Measurements from ENCODE around the gene RRAGC.
A peak's percentile ranks its signal among the peaks of the same experiment; 100 is the strongest.

The RRAGC gene

DNA sequence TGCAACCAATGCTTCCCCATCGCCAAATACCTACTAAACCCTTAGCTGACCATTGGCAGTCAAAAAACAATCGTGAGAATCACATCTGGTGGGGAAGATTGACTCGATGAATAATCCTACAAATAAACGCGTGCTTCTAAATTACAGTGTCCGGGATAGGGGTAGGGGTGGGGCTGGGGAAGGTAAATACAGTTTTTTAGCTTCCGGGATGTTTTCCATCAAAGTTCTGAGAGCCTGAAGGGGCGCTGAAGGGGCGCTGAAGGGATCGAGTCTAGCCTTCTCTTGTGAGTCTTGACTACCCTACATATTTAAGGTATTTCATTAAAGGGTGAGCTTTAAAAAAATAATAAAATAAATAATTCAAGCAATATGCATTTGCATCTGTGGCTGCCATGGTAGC, 40.5 kb downstream of the RRAGC start:
- no CpG with 5 or more reads among the region's 10 CpGs for WGBS (ENCODE audit: extremely low coverage, insufficient coverage, low lambda C conversion rate)
- Histone ChIP-seq H3K79me1 (ENCODE audit: low read length) (no peaks in the 10 kb centered on the region), H3K4ac (ENCODE audit: low read depth, low read length) (no peak overlapping the region), H3K4me2 (ENCODE audit: low read length) (peak overlapping the region; percentile 96), H4K5ac (ENCODE audit: low read length) (no peak overlapping the region), H2BK120ac (ENCODE audit: low read depth, low read length) (no peak overlapping the region), H3K4me1 (ENCODE audit: control insufficient read depth, low read depth, low read length) (no peaks in the 10 kb centered on the region), H3K27me3 (ENCODE audit: insufficient read depth, low read length, poor library complexity) (no peaks in the 10 kb centered on the region), H2AK5ac (ENCODE audit: low read length) (no peak overlapping the region), H3K18ac (ENCODE audit: low read length) (no peak overlapping the region), H3K4me3 (ENCODE audit: low read length) (no peak overlapping the region), H2BK15ac (replicated peaks; ENCODE audit: low read depth) (no peak overlapping the region), H3K36me3 (ENCODE audit: control insufficient read depth, insufficient read depth, low read length) (no peaks in the 10 kb centered on the region), H3K27ac (ENCODE audit: low read depth, low read length) (no peak overlapping the region), H3K56ac (ENCODE audit: low read length) (peak overlapping the region; percentile 90), H4K8ac (ENCODE audit: low read depth, low read length) (no peak overlapping the region), H3K9ac (ENCODE audit: low read length) (peak overlapping the region; percentile 62), H2BK5ac (ENCODE audit: low read length) (no peak overlapping the region), H3K23ac (ENCODE audit: low read length) (no peak overlapping the region), H3K79me2 (ENCODE audit: control insufficient read depth, insufficient read depth, low read length) (no peaks in the 10 kb centered on the region)
- peak; percentile 38 for DNase-seq

DNA sequence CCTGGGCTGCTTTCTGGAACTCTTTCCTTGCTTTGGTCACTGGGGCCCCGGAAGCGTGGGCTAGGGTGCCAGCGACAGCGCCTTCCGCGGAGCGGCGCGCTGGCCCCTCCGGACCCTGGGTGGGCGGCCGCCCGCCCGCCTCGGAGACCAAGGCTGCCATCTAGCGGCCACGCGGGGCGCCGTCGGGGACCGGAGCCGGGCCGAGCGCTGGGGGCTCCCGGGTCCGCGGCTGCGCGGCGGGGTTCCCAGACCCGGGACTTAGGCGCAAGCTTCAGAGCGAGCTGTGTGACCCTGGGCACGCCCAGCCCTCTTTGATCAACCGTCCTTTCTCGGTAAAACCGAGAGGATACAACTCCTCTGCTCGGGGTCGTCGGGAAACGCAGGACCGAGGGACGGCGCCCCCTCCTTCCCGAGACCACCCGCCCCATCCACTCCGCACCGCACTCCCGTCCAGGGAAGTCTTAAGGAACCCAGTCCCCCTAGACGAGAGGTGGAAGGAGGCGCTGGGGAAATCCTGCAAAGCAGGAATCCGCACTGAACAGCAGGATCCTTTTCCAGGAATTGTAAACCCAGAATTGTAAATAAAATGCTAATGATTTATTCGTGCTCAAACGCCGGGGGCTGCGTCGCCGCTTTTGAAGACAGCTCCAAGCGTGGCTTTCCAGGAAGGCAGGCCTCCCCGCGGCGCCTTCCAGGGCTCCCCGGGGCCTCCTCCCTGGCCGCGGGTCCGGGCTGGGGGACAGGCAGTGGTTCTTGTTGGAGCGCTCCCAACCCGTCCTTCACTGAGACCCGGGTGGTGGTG, 41.2 kb downstream of the RRAGC start:
- no CpG with 5 or more reads among the region's 70 CpGs for WGBS (ENCODE audit: extremely low coverage, insufficient coverage, low lambda C conversion rate)
- Histone ChIP-seq H2BK120ac (ENCODE audit: low read depth, low read length) (no peak overlapping the region), H2AK5ac (ENCODE audit: low read length) (no peak overlapping the region), H3K56ac (ENCODE audit: low read length) (peak overlapping the region; percentile 90), H4K5ac (ENCODE audit: low read length) (no peak overlapping the region), H3K9ac (ENCODE audit: low read length) (peak overlapping the region; percentile 65), H3K23ac (ENCODE audit: low read length) (no peak overlapping the region), H3K36me3 (ENCODE audit: control insufficient read depth, insufficient read depth, low read length) (no peaks in the 10 kb centered on the region), H2BK5ac (ENCODE audit: low read length) (no peak overlapping the region), H3K79me1 (ENCODE audit: low read length) (no peaks in the 10 kb centered on the region), H2BK15ac (replicated peaks; ENCODE audit: low read depth) (peak overlapping the region; percentile 15), H3K4me2 (ENCODE audit: low read length) (peak overlapping the region; percentile 96), H4K8ac (ENCODE audit: low read depth, low read length) (no peak overlapping the region), H3K4me1 (ENCODE audit: control insufficient read depth, low read depth, low read length) (no peaks in the 10 kb centered on the region), H3K79me2 (ENCODE audit: control insufficient read depth, insufficient read depth, low read length) (no peaks in the 10 kb centered on the region), H3K27ac (ENCODE audit: low read depth, low read length) (peak overlapping the region; percentile 42), H3K18ac (ENCODE audit: low read length) (peak overlapping the region; percentile 4), H3K27me3 (ENCODE audit: insufficient read depth, low read length, poor library complexity) (no peaks in the 10 kb centered on the region), H3K4ac (ENCODE audit: low read depth, low read length) (no peak overlapping the region), H3K4me3 (ENCODE audit: low read length) (peak overlapping the region; percentile 44)
- peak; percentile 58 for DNase-seq

DNA sequence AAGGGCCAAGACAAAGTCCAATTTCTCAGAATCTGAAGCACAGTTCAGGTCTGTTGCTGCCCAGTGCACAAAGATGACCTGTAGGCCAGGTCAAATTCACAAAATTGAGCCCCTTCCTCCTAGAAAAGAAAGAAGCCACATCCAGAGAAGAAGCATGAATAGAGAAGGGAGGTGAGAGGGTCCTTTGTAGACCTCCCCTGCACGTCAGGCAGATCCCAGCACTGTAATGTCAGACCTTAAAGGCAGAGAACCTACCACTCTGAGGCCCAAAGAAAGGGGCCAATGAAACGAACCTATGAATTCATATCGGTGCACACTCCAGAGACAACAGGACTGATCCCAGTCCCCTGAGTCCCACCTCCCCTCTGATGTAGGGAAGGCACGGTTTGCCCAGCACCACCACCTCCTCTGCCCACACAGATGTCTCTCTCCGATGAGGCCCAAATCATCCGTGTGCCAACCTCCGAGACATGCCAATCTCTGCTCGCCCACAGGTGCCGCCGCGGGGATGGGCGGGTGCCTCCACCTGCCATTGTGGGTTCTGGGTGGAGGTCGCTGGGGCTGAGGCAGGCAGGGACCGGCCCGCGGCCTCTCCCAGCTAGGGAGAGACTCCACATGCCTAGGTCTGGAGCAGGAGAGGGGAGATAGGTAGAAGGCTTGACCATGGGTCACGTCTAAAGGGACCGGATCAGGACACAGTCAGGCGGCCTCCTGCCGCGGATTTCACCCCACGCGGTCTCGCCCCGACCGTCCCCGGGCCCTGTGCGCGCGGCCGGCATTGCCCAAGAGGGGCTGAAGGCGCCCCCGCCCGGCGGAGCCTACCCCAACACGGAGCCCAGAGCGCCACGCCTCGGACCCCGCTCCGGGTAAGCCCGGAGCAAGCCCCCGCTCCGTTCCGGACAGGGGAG, 42.1 kb downstream of the RRAGC start:
- no peak overlapping the region for H3K4ac ChIP-seq (ENCODE audit: low read depth, low read length)
- peak overlapping the region; percentile 77 for H3K56ac ChIP-seq (ENCODE audit: low read length)
- no peaks in the 10 kb centered on the region for H3K4me1 ChIP-seq (ENCODE audit: control insufficient read depth, low read depth, low read length)
- no peaks in the 10 kb centered on the region for H3K36me3 ChIP-seq (ENCODE audit: control insufficient read depth, insufficient read depth, low read length)
- H3K27ac ChIP-seq (ENCODE audit: low read depth, low read length): no peak overlapping the region
- H3K18ac ChIP-seq (ENCODE audit: low read length): no peak overlapping the region
- H3K27me3 ChIP-seq (ENCODE audit: insufficient read depth, low read length, poor library complexity): no peaks in the 10 kb centered on the region
- H2BK15ac ChIP-seq (replicated peaks; ENCODE audit: low read depth): peak overlapping the region; percentile 15
- H2BK5ac ChIP-seq (ENCODE audit: low read length): no peak overlapping the region
- no peak overlapping the region for H4K8ac ChIP-seq (ENCODE audit: low read depth, low read length)
- peak overlapping the region; percentile 65 for H3K9ac ChIP-seq (ENCODE audit: low read length)
- H3K4me2 ChIP-seq (ENCODE audit: low read length): peak overlapping the region; percentile 73
- H2BK120ac ChIP-seq (ENCODE audit: low read depth, low read length): no peak overlapping the region
- H4K5ac ChIP-seq (ENCODE audit: low read length): no peak overlapping the region
- no CpG with 5 or more reads among the region's 45 CpGs for WGBS (ENCODE audit: extremely low coverage, insufficient coverage, low lambda C conversion rate)
- H2AK5ac ChIP-seq (ENCODE audit: low read length): no peak overlapping the region
- peak overlapping the region; percentile 37 for H3K4me3 ChIP-seq (ENCODE audit: low read length)
- H3K79me2 ChIP-seq (ENCODE audit: control insufficient read depth, insufficient read depth, low read length): no peaks in the 10 kb centered on the region
- H3K23ac ChIP-seq (ENCODE audit: low read length): no peak overlapping the region
- H3K79me1 ChIP-seq (ENCODE audit: low read length): no peaks in the 10 kb centered on the region
- DNase-seq: peak; percentile 59

DNA sequence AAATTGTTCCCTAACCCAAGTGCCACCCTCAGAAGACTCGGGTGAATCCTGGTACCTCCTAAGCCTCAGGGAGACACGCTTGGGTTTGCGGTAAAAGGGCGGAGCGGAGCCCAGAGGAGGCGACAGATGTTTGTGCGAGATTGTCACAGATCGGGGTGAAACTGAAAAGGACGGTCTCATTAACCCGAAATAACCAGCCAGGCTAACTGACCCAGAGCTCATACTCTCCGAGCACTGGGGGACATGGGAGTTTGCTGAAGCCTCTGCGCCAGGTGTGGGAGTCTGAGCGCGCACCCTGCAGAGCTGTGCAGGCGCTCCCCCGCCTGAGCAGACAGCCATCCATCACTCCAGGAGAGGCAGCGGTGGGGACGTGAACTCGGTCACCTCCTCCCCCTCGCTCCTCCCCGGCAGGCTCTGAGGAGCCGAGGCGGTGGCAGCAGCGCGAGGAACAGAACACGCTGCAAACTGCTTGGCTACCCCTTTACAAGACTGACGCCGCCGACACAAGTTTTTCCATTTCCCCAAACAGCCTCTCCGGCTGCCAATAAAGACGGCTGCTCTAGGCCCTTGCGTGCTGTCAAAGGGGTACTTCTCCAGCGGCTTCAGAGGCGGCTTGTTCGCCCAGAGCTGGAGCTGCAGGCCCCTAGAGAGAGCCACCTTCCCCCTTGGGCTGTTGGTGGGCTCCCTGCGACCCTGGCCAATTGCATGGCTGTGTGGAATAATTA, 43.5 kb downstream of the RRAGC start:
- Histone ChIP-seq H2BK15ac (replicated peaks; ENCODE audit: low read depth) (no peak overlapping the region), H3K36me3 (ENCODE audit: control insufficient read depth, insufficient read depth, low read length) (no peaks in the 10 kb centered on the region), H3K4ac (ENCODE audit: low read depth, low read length) (no peak overlapping the region), H3K27ac (ENCODE audit: low read depth, low read length) (no peak overlapping the region), H3K23ac (ENCODE audit: low read length) (peak overlapping the region; percentile 75), H4K5ac (ENCODE audit: low read length) (no peak overlapping the region), H3K4me1 (ENCODE audit: control insufficient read depth, low read depth, low read length) (no peaks in the 10 kb centered on the region), H3K18ac (ENCODE audit: low read length) (no peak overlapping the region), H4K8ac (ENCODE audit: low read depth, low read length) (no peak overlapping the region), H3K27me3 (ENCODE audit: insufficient read depth, low read length, poor library complexity) (no peaks in the 10 kb centered on the region), H3K9ac (ENCODE audit: low read length) (no peak overlapping the region), H2BK120ac (ENCODE audit: low read depth, low read length) (no peak overlapping the region), H3K79me2 (ENCODE audit: control insufficient read depth, insufficient read depth, low read length) (no peaks in the 10 kb centered on the region), H3K79me1 (ENCODE audit: low read length) (no peaks in the 10 kb centered on the region), H2AK5ac (ENCODE audit: low read length) (no peak overlapping the region), H2BK5ac (ENCODE audit: low read length) (no peak overlapping the region), H3K4me2 (ENCODE audit: low read length) (no peak overlapping the region), H3K56ac (ENCODE audit: low read length) (no peak overlapping the region), H3K4me3 (ENCODE audit: low read length) (no peak overlapping the region)
- no CpG with 5 or more reads among the region's 36 CpGs for WGBS (ENCODE audit: extremely low coverage, insufficient coverage, low lambda C conversion rate)
- DNase-seq: no peak

DNA sequence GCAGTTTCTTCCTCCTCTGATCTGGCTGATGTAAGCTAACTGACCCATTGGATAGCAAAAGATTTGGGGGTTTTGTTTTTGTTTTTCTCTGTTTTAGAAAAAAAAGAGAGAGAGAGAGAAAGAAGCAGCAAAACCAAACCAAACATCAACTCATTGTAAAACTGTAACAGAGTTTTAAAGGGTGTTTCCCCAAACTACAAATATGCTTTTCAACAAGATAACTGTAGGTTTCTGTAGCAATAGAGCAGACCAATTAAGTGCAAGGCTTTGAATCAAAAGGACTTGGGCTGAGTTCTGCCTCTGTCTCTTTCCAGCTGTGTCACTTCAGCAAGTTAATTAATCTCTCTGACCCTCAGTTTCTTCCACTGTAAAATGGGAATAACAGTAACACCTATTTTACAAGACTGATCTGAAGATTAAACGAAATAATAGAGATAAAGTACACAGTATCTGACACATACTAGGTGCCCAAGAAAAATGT, 44.5 kb downstream of the RRAGC start:
- WGBS (ENCODE audit: extremely low coverage, insufficient coverage, low lambda C conversion rate): no CpG with 5 or more reads among the region's 1 CpG
- H3K36me3 ChIP-seq (ENCODE audit: control insufficient read depth, insufficient read depth, low read length): no peaks in the 10 kb centered on the region
- no peaks in the 10 kb centered on the region for H3K79me1 ChIP-seq (ENCODE audit: low read length)
- H3K27ac ChIP-seq (ENCODE audit: low read depth, low read length): no peak overlapping the region
- no peak overlapping the region for H4K8ac ChIP-seq (ENCODE audit: low read depth, low read length)
- no peak overlapping the region for H2AK5ac ChIP-seq (ENCODE audit: low read length)
- no peak for DNase-seq
- H3K9ac ChIP-seq (ENCODE audit: low read length): no peak overlapping the region
- H2BK120ac ChIP-seq (ENCODE audit: low read depth, low read length): no peak overlapping the region
- no peak overlapping the region for H4K5ac ChIP-seq (ENCODE audit: low read length)
- H3K4me2 ChIP-seq (ENCODE audit: low read length): no peak overlapping the region
- H3K27me3 ChIP-seq (ENCODE audit: insufficient read depth, low read length, poor library complexity): no peaks in the 10 kb centered on the region
- no peaks in the 10 kb centered on the region for H3K4me1 ChIP-seq (ENCODE audit: control insufficient read depth, low read depth, low read length)
- no peak overlapping the region for H2BK5ac ChIP-seq (ENCODE audit: low read length)
- no peak overlapping the region for H3K56ac ChIP-seq (ENCODE audit: low read length)
- no peak overlapping the region for H3K4me3 ChIP-seq (ENCODE audit: low read length)
- H2BK15ac ChIP-seq (replicated peaks; ENCODE audit: low read depth): no peak overlapping the region
- H3K18ac ChIP-seq (ENCODE audit: low read length): no peak overlapping the region
- no peak overlapping the region for H3K4ac ChIP-seq (ENCODE audit: low read depth, low read length)
- no peak overlapping the region for H3K23ac ChIP-seq (ENCODE audit: low read length)
- no peaks in the 10 kb centered on the region for H3K79me2 ChIP-seq (ENCODE audit: control insufficient read depth, insufficient read depth, low read length)

Data from mesendoderm (in vitro differentiated cells).